SK-N-MC (cell line): ENCODE data around the gene CACNA2D4.

Source experiments
- EZH2 ChIP-seq: fragments of 200-600 bp; sonication (generic); IDR thresholded peaks from one replicate; pipeline ENCODE4 v1.6.1; 2017; ENCODE audit warnings: antibody characterized with exemption
- FOXP2 ChIP-seq: optimal IDR thresholded peaks from 2 replicates; pipeline ENCODE3; 2011; ENCODE audit warnings: mild to moderate bottlenecking, moderate library complexity; ENCODE audit not compliant: insufficient read depth; ENCODE audit errors: extremely low read length, control extremely low read depth
- POLR2AphosphoS5 ChIP-seq: IDR thresholded peaks from 2 replicates; pipeline ENCODE4 v1.6.1; 2012; ENCODE audit warnings: mild to moderate bottlenecking, low read depth, low read length, borderline replicate concordance

DNA sequence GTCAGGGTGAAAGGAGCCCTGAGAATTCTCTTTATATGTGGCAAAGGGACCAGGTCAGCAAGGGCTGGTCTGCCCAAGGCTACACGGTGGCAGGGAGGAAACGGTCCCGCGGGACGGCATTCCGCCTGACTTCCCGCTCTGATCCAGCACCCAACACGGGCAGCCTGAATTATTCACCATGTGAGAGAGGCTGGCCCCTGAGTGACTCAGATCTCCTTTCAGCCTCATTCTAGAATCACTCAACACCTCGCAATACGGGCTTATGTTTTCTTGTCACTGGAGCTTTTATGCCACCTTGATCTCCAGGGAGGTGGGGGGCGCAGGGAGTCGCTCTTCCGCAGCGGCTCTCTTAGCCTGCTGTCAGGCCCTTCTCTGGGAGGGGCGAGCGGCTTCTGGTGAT, 89.6 kb downstream of the CACNA2D4 start:
- TF ChIP-seq POLR2AphosphoS5 (no peak), EZH2 (no peak), FOXP2 (no peak)
